ENCODE measurements around the gene KCNJ13. TPM values are rescaled to one million over a fixed set of nuclear protein-coding genes. Genes with fewer than 3 reads are reported as not detected.
"Not testable (repeated sequence)": the region's sequence is repeated elsewhere in the genome, so short reads cannot be mapped to it uniquely, and the experiment has no call there.

Gene KCNJ13
- total RNA-seq, 1 experiment from 2014 or later, result not detected

- DNase-seq (ENCODE audit: low spot score), result no peak
These were observed 8.5 kb downstream of the KCNJ13 start for GRCh38 chr2:232767866-232768265.

GRCh38 chr2:232761301-232761907 lies 15.0 kb downstream of the KCNJ13 start:
- peak; percentile 46 for DNase-seq (ENCODE audit: low spot score)

GRCh38 chr2:232757905-232758304 lies 18.5 kb downstream of the KCNJ13 start:
- DNase-seq (ENCODE audit: low spot score), result no peak

GRCh38 chr2:232750135-232750671 lies 26.2 kb downstream of the KCNJ13 start:
- no peak for DNase-seq (ENCODE audit: low spot score)

GRCh38 chr2:232749331-232749730 lies 27.0 kb downstream of the KCNJ13 start:
- DNase-seq (ENCODE audit: low spot score), result no peak

- no peak for DNase-seq (ENCODE audit: low spot score)
These were observed 28.3 kb downstream of the KCNJ13 start for GRCh38 chr2:232748038-232748437.

- DNase-seq (ENCODE audit: low spot score), result no peak
These were observed 31.4 kb downstream of the KCNJ13 start for GRCh38 chr2:232744963-232745362.

GRCh38 chr2:232741972-232742371 lies 34.4 kb downstream of the KCNJ13 start:
- no peak for DNase-seq (ENCODE audit: low spot score)

- DNase-seq (ENCODE audit: low spot score), result no peak
These were observed 35.1 kb downstream of the KCNJ13 start for GRCh38 chr2:232741294-232741693.

GRCh38 chr2:232731470-232731869 lies 44.9 kb downstream of the KCNJ13 start:
- peak; percentile 39 for DNase-seq (ENCODE audit: low spot score)

GRCh38 chr2:232728785-232729184 lies 47.6 kb downstream of the KCNJ13 start:
- DNase-seq (ENCODE audit: low spot score), result no peak

- no peak for DNase-seq (ENCODE audit: low spot score)
These were observed 53.3 kb downstream of the KCNJ13 start for GRCh38 chr2:232723027-232723426.

GRCh38 chr2:232721882-232722281 lies 54.5 kb downstream of the KCNJ13 start:
- no peak for DNase-seq (ENCODE audit: low spot score)

- no peak for DNase-seq (ENCODE audit: low spot score)
These were observed 55.1 kb downstream of the KCNJ13 start for GRCh38 chr2:232721261-232721660.

- not testable (repeated sequence) for DNase-seq (ENCODE audit: low spot score)
These were observed 56.3 kb downstream of the KCNJ13 start for GRCh38 chr2:232720056-232720455.

Other genes with a start within 250 kb of the KCNJ13 start
- not detected in 2 replicates for gene CHRNG, start 236.9 kb downstream of the KCNJ13 start, total RNA-seq (2014; rRNA removed; shearing (Covaris generic))
- gene TIGD1, start 226.0 kb downstream of the KCNJ13 start, total RNA-seq (2014; rRNA removed; shearing (Covaris generic)), result 11.5 and 11.8 TPM in 2 replicates
- gene EIF4E2, start 225.9 kb downstream of the KCNJ13 start, total RNA-seq (2014; rRNA removed; shearing (Covaris generic)), result 122 and 140 TPM in 2 replicates
- gene EFHD1, start 143.0 kb downstream of the KCNJ13 start, total RNA-seq (2014; rRNA removed; shearing (Covaris generic)), result 0.24 and 1.1 TPM in 2 replicates
- 45.0 and 58.0 TPM in 2 replicates for gene GIGYF2, start 79.2 kb downstream of the KCNJ13 start, total RNA-seq (2014; rRNA removed; shearing (Covaris generic))
- 0.17 and 0.86 TPM in 2 replicates for gene SNORC, start 93.7 kb upstream of the KCNJ13 start, total RNA-seq (2014; rRNA removed; shearing (Covaris generic))
- gene NGEF, start 236.7 kb upstream of the KCNJ13 start, total RNA-seq (2014; rRNA removed; shearing (Covaris generic)), result 33.3 and 37.5 TPM in 2 replicates